GM23248 (cell line): ENCODE measurements around the gene SDHAF1. TPM values are rescaled to one million over a fixed set of nuclear protein-coding genes. Genes with fewer than 3 reads are reported as not detected.

Experiments
- DNase-seq: peaks from one replicate; pipeline ENCODE4 v3.0.0-alpha.2; 2015
- H2AFZ ChIP-seq: fragments of 200-600 bp; sonication (generic); 2 replicates; pipeline ENCODE4 v1.6.1; 2016; ENCODE audit warnings: antibody characterized with exemption
- H3F3A ChIP-seq: fragments of 200-600 bp; sonication (generic); 2 replicates; pipeline ENCODE4 v1.6.1; 2016; ENCODE audit warnings: mild to moderate bottlenecking, antibody characterized with exemption, mixed run types; ENCODE audit not compliant: insufficient read depth
- H3K27ac ChIP-seq: fragments of 200-600 bp; sonication (generic); 2 replicates; pipeline ENCODE4 v1.5.1; 2016; ENCODE audit warnings: mild to moderate bottlenecking
- H3K27me3 ChIP-seq: fragments of 200-600 bp; sonication (generic); replicated peaks from 2 replicates; pipeline ENCODE4 v1.6.1; 2016; ENCODE audit warnings: mild to moderate bottlenecking; ENCODE audit not compliant: insufficient read depth
- H3K36me3 ChIP-seq: fragments of 200-600 bp; sonication (generic); 2 replicates; pipeline ENCODE4 v1.6.1; 2016; ENCODE audit warnings: low read depth, mild to moderate bottlenecking
- H3K4me1 ChIP-seq: fragments of 200-600 bp; sonication (generic); 2 replicates; pipeline ENCODE4 v1.6.1; 2016; ENCODE audit warnings: mild to moderate bottlenecking; ENCODE audit not compliant: insufficient read depth
- H3K4me2 ChIP-seq: fragments of 200-600 bp; sonication (generic); one replicate; pipeline ENCODE4 v1.6.1; 2016; ENCODE audit warnings: mild to moderate bottlenecking; ENCODE audit not compliant: unreplicated experiment
- H3K4me3 ChIP-seq: fragments of 200-600 bp; sonication (generic); 2 replicates; pipeline ENCODE4 v1.5.1; 2016; ENCODE audit warnings: mild to moderate bottlenecking
- H3K79me2 ChIP-seq: fragments of 200-600 bp; sonication (generic); 2 replicates; pipeline ENCODE4 v1.6.1; 2016; ENCODE audit warnings: mild to moderate bottlenecking; ENCODE audit not compliant: insufficient read depth
- H3K9ac ChIP-seq: fragments of 200-600 bp; sonication (generic); 2 replicates; pipeline ENCODE4 v1.6.1; 2016; ENCODE audit warnings: mild to moderate bottlenecking
- H3K9me2 ChIP-seq: fragments of 200-600 bp; sonication (generic); 2 replicates; pipeline ENCODE4 v1.6.1; 2016; ENCODE audit warnings: mixed run types, mild to moderate bottlenecking, moderate library complexity; ENCODE audit not compliant: insufficient read depth
- H3K9me3 ChIP-seq: fragments of 200-600 bp; sonication (generic); one replicate; pipeline ENCODE4 v1.6.1; 2017; ENCODE audit warnings: low read depth
- H4K20me1 ChIP-seq: fragments of 200-600 bp; sonication (generic); 2 replicates; pipeline ENCODE4 v1.6.0; 2016; ENCODE audit not compliant: insufficient read depth
- EZH2 ChIP-seq: fragments of 200-600 bp; sonication (generic); IDR thresholded peaks from 2 replicates; pipeline ENCODE4 v1.6.1; 2018; ENCODE audit warnings: antibody characterized with exemption, mild to moderate bottlenecking; ENCODE audit not compliant: insufficient read depth, poor library complexity, severe bottlenecking
- EZH2phosphoT487 ChIP-seq: fragments of 200-600 bp; sonication (generic); IDR thresholded peaks from 2 replicates; pipeline ENCODE4 v1.6.1; 2018; ENCODE audit warnings: antibody characterized with exemption, moderate library complexity, mild to moderate bottlenecking, low read depth; ENCODE audit not compliant: insufficient read depth
- WGBS, 2 experiments: methylation state at CpG; one replicate each; pipeline ENCODE4 v1.1.6; 2015 to 2017; ENCODE audit warnings: low lambda C conversion rate in 2 of 2, low coverage in 1 of 2; ENCODE audit errors: missing lambda C conversion rate in 2 of 2; 5-methylcytosine and 5-hydroxymethylcytosine counted together
- in situ Hi-C: fragments of 300-500 bp; cut with MboI; formaldehyde crosslinking; loops from 2 replicates; pipeline ENCODE4 v1.15.0; 2020
- polyA plus RNA-seq: library from polyadenylated mRNA; unstranded; fragments of >200 nt; fragmentation: Nextera tagmentation; extraction: Ambion mirVana; gene quantifications from 2 replicates; pipeline ENCODE4 v1.2.1, GENCODE V29; 2016
- total RNA-seq: library from RNA; depleted of rRNA; stranded (reverse); fragments of >200 nt; shearing (Covaris generic); gene quantifications from 2 replicates; pipeline ENCODE4 v1.2.3, GENCODE V29; 2014

The SDHAF1 gene
- total and polyA plus RNA-seq, 2 experiments from 2014 or later, result 17.2 to 49.7 TPM

DNA sequence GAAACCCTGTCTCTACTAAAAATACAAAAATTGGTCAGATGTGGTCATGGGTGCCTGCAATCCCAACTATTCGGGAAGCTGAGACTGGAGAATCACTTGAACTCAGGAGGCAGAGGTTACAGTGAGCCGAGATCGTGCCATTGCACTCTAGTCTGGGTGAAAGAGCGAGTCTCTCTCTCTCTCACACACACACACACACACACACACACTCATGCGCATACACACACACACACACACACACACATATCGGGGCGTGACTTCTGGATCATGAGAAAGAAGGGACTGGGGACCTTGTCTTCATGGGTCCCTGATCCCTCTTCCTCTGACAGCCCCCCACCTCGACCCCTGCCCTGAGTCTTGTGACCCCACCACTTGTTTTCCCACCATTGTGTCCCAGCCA is 11.8 kb upstream of the SDHAF1 start:
- Histone ChIP-seq H4K20me1 (no peaks in the 10 kb centered on the region), H3K9me2 (no peaks in the 10 kb centered on the region), H3F3A (no peaks in the 10 kb centered on the region), H3K4me3 (no peak overlapping the region), H3K27ac (no peak overlapping the region), H3K36me3 (no peaks in the 10 kb centered on the region), H3K4me1 (no peaks in the 10 kb centered on the region), H3K4me2 (no peak overlapping the region), H3K27me3 (peaks cover 16% of the 10 kb centered on the region), H3K79me2 (no peaks in the 10 kb centered on the region), H3K9me3 (no peaks in the 10 kb centered on the region), H3K9ac (no peak overlapping the region), H2AFZ (no peak overlapping the region)
- TF ChIP-seq EZH2 (no peak), EZH2phosphoT487 (no peak)
- in situ Hi-C loops, result no loop called here
- WGBS, 2 experiments, result 63 to 66% methylated on average over 6 to 8 of the region's 8 CpGs
- no peak for DNase-seq

DNA sequence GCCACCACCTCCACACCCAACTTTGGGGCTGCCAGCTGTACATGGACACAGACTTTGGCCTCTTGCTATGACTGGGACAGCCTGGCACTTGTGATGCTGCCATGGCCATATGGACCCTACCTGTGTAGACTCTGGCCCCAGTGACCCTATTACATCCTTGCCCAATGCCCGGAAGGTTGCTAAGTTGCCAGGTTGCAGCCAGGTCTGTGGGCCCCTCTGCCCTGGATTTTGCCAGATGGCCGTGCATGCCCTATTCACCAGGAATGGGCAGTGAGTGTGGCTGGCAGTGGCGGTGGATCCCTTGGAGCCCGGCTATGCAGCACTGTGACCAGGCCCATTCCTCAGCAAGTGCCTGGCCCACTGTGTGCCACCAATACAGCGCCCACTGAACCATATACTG is 8.9 kb upstream of the SDHAF1 start:
- H4K20me1 ChIP-seq, result no peaks in the 10 kb centered on the region
- H3F3A ChIP-seq, result no peaks in the 10 kb centered on the region
- peaks cover 16% of the 10 kb centered on the region for H3K27me3 ChIP-seq
- no peak overlapping the region for H3K27ac ChIP-seq
- H3K4me3 ChIP-seq, result no peak overlapping the region
- no peak for TF ChIP-seq EZH2phosphoT487
- TF ChIP-seq EZH2, result no peak
- H2AFZ ChIP-seq, result no peak overlapping the region
- no peaks in the 10 kb centered on the region for H3K36me3 ChIP-seq
- H3K4me2 ChIP-seq, result no peak overlapping the region
- DNase-seq, result no peak
- H3K79me2 ChIP-seq, result no peaks in the 10 kb centered on the region
- no peaks in the 10 kb centered on the region for H3K9me2 ChIP-seq
- WGBS, 2 experiments, result 65 to 66% methylated on average over 5 of the region's 5 CpGs
- in situ Hi-C loops, result no loop called here
- no peaks in the 10 kb centered on the region for H3K9me3 ChIP-seq
- no peaks in the 10 kb centered on the region for H3K4me1 ChIP-seq
- no peak overlapping the region for H3K9ac ChIP-seq

DNA sequence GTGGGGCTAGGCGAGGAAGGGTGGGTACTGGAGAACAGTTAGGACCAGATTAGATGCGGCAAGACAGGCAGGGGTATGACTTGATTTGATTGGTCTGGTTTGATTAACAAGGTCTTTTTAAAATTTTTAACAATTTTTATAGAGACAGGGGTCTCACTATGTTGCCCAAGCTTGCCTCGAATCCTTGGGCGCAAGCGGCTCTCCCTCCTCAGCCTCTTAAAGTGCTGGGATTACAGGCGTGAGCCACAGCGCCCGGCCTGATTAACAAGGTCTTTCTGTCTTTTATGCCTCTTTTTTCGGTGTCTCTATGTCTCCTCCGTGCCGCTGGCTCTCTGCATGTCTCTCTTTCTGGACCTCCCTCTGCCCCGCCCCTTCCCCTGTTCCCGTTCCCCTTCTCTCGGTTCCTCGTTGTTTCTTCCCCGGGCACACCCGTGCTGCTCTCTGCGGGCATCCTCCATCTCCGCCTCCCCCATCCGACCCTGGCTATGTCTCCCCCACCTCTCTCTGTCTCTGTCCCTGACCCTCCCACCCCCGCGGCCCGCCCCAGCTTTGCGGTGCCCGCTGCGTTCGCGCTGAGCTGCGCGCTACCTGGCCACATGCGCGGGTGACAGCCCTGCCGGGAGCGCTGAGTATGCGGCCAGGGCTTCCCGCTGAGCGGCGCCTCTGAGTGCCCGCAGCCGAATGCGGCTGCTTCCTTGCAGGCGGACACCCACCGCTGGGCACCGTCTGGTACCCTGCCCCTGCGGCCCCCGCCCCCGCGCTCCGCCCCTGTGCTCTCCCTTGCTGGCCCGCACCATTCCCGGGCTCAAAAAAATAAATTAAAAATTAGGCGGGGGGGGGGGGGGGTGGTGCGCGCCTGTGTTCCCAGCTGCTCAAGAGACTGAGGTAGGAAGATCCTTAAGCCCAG is 8.1 kb upstream of the SDHAF1 start:
- Histone ChIP-seq H3K27ac (no peak overlapping the region), H3K4me1 (no peaks in the 10 kb centered on the region), H3K79me2 (no peaks in the 10 kb centered on the region), H3K27me3 (peaks cover 16% of the 10 kb centered on the region), H3K4me2 (peak overlapping the region; percentile 57), H3K36me3 (no peaks in the 10 kb centered on the region), H3K9ac (peak overlapping the region; percentile 21; the same call in 1 of the 2 replicates), H3K9me2 (no peaks in the 10 kb centered on the region), H4K20me1 (no peaks in the 10 kb centered on the region), H3K9me3 (no peaks in the 10 kb centered on the region), H3K4me3 (peak overlapping the region; percentile 64), H3F3A (no peaks in the 10 kb centered on the region), H2AFZ (peak overlapping the region; percentile 66; the same call in 1 of the 2 replicates)
- WGBS, 2 experiments, result 10 to 17% methylated on average over 28 to 54 of the region's 54 CpGs
- peak; percentile 48 for DNase-seq
- TF ChIP-seq EZH2 (peak; percentile 13), EZH2phosphoT487 (no peak)
- in situ Hi-C loops, result no loop called here

DNA sequence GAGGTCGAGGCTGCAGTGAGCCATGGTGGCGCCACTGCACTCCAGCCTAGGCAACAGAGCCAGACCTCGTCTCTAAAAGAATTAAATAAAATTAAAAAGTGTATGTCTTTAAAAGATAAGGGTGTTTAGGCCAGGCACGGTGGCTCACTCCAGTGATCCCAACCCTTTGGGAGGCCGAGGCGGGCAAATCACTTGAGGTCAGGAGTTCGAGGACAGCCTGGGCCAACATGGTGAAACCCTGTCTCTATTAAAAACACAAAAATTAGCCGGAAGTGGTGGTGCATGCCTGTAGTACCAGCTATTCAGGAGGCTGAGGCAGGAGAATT is 7.5 kb upstream of the SDHAF1 start:
- H3K27me3 ChIP-seq, result peaks cover 16% of the 10 kb centered on the region
- H3K9me3 ChIP-seq, result no peaks in the 10 kb centered on the region
- H3K4me2 ChIP-seq, result peak overlapping the region; percentile 57
- H3K9ac ChIP-seq, result no peak overlapping the region
- no peaks in the 10 kb centered on the region for H4K20me1 ChIP-seq
- no peak for DNase-seq
- no peak overlapping the region for H3K27ac ChIP-seq
- H3K4me3 ChIP-seq, result peak overlapping the region; percentile 64
- H2AFZ ChIP-seq, result 0 out of 2 replicates have a peak overlapping the region, but pooled peaks have one; percentile 66
- TF ChIP-seq EZH2 (no peak), EZH2phosphoT487 (no peak)
- WGBS, 2 experiments, result 37 to 40% methylated on average over 8 of the region's 8 CpGs
- no peaks in the 10 kb centered on the region for H3F3A ChIP-seq
- H3K4me1 ChIP-seq, result no peaks in the 10 kb centered on the region
- in situ Hi-C loops, result no loop called here
- no peaks in the 10 kb centered on the region for H3K9me2 ChIP-seq
- no peaks in the 10 kb centered on the region for H3K36me3 ChIP-seq
- H3K79me2 ChIP-seq, result no peaks in the 10 kb centered on the region
